Stimulated activated CD4-positive, alpha-beta T cell treated with anti-CD3 and anti-CD28 coated beads, Interleukin-1b, Interleukin-23, amount 100 ng/mL, for 1 hour (primary cell): ENCODE data around the gene KPNA2.
"Not testable (repeated sequence)": the region's sequence is repeated elsewhere in the genome, so short reads cannot be mapped to it uniquely, and the experiment has no call there.

Source experiments
- DNase-seq, 2 donors: peaks; one replicate each; pipeline ENCODE4 v3.0.0-alpha.2; 2020; ENCODE audit warnings: low read depth in 2 of 2

KPNA2 gene

DNA sequence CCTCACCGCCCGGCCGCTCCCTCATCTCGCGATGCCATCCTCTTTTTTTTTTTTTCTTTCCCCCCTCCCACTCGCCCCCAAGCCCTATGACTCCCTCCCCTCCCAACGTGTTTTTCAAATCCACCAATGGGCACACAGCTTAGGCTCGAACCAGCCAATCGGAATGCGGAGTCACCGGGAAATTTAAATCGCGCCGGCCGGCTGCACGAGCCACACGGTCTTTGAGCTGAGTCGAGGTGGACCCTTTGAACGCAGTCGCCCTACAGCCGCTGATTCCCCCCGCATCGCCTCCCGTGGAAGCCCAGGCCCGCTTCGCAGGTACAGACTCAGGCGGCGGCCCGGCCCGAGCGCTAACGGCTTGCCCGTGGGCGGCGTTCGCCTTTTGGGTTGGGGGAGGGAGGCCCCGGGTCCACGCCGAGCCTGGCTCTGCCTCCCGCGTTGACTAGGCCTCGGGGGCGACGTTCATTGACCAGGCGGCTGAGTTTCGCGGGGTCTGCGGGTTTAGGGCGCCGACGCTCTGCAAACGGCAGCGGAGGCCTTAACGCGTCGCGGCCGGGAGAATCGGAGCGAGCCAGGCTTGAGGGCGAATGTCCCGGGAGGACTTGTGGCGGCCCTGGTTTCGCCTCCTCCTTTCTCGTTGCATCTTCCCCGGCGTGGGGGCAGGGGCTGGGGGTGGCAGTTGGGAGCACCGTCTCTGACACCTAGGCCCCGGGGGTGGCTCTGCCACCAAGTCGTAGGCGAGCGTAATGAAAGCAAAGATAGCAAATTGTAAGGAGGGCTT is at the start of gene KPNA2:
TSS of gene KPNA2 (plus strand) at position 213 of the 781 bp plus-strand sequence. CDS start 1,398 bp downstream, outside the sequence.
- peak; percentile 74 to 79 for DNase-seq

GRCh38 chr17:67990909-67991308 is 44.6 kb upstream of the KPNA2 start:
- DNase-seq = no peak

DNA sequence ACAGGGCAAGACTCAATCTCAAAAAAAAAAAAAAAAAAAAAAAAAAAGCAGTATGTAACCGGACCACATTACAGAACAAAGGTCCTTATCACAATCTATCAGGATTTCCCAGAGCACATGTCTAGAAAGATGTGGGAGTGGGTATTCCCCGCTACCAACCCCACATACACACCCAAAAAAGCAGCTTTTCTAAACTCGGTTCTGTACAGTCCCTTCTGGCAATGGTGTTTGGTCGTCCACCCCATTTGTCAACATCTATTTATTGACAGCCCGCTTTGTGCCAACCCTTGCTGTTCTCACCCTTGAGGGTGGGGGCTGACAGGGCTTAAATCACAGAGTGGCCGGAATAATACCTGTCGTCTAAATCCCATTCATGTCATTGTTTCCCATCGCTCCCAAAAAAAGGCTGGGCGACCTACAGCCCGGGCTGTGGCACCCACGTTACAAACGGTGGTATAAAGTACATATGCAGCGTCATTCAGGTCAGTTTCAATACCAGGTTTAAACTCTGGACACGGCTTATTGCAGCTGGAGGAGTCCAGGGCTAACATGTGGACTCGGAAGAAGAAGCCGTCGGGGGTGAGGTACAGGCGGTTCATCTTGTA is 42.9 kb upstream of the KPNA2 start:
- DNase-seq = no peak

GRCh38 chr17:67993153-67993997 is 42.2 kb upstream of the KPNA2 start:
- peak; percentile 38 to 56 for DNase-seq

- no peak for DNase-seq
Measured at GRCh38 chr17:67993998-67994361, 41.6 kb upstream of the KPNA2 start.

DNA sequence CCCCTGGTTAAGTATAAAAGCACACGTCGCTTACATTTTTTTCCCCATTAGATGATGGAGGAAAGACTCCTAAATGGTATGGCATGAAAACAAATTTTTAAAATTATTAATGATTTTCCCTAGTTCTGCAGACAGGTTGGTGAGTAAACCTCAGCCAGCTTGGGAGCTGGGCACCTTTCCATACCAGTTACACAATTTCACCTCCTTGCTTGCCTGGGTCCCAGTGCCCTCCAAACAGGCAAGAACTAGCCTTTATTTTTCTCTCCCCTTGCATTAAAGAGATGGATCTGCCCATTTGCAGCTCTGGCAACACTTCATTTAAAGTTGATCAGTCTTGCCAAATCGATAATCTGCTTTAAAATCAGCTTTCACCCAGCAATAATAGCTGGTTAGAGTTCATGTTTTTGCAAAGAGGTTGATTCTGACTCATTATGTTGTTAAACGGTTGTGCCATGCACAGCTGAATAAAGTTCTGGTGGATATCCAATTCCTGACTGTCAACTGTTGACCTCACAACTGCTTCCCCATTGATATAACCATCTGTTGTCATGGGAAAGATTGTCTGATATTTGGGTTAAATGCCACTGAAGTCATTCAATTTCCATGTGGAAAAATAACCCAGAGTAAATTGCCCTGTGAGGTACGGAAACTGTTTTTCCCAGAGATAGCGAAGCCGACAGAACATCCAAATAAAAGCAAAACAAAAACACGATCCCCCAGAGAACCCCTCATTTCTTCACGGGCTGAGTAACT is 40.5 kb upstream of the KPNA2 start:
- DNase-seq = no peak

GRCh38 chr17:67995570-67996263 is 39.8 kb upstream of the KPNA2 start:
- no peak for DNase-seq

GRCh38 chr17:67996301-67997171 is 39.0 kb upstream of the KPNA2 start, which contains the start of gene C17orf58:
C17orf58 (minus strand) TSS chr17:67996469; CDS start chr17:67996198, 271 bp downstream.
- DNase-seq = not testable (repeated sequence)

- DNase-seq = no peak
Measured at GRCh38 chr17:67998466-67998865, 37.1 kb upstream of the KPNA2 start.

DNA sequence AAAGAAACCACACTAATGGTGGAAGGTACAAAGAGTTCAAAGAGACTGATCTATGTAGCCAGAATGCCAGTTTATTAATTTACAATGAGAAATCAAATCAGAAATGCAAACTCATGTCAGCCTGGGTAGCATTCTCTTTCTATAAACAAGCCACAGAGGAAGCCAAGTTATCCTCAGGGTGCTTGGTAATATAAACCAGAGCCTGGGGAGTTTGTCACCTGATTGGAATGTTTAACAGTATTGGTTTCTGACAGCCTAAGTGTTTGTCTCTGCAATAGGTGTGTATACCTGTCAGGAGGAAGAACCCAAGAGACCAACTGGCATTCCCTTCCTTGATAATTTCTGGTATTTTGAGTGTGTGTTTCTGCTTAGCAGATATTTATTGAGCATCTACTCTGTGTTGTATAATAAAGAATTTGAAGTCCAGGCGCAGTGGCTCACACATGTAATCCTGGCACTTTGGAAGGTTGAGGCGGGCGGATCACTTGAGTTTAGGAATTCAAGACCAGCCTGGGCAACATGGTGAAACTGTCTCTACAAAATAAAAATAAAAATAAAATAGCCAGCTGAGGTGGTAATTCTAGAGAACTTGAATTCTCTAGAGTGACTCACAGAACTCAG is 36.1 kb upstream of the KPNA2 start:
- no peak for DNase-seq

- no peak for DNase-seq
Measured at GRCh38 chr17:68004201-68004600, 31.3 kb upstream of the KPNA2 start.

- DNase-seq = no peak
Measured at GRCh38 chr17:68006797-68007196, 28.7 kb upstream of the KPNA2 start.

- peak; percentile 12 to 46 for DNase-seq
Measured at GRCh38 chr17:68011199-68011665, 24.3 kb upstream of the KPNA2 start.

GRCh38 chr17:68013385-68013784 is 22.1 kb upstream of the KPNA2 start:
- no peak for DNase-seq

DNA sequence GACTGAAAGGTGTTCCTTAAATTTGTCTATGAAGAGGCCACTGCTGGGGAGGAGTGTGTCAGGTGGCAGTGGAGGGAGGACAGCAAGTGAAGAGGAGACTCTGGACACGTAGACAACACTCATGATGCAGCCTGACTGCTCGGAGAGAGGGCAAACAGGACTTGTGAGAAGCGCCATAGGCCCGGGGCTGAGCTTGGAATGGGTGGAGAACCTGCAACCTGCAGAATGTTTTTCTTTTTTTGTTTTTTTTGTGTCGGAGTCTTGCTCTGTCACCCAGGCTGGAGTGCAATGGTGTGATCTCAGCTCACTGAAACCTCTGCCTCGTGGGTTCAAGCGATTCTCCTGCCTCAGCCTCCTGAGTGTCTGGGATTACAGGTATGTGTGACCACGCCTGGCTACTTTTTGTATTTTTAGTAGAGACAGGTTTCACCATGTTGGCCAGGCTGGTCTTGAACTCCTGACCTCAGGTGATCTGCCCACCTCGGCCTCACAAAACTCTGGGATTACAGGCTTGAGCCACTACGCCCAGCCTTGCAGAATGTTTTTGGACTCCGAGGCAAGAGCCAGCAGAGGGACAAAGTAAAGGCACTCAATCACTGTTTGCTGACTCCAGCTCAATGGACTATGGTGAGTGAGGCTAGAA is 20.3 kb upstream of the KPNA2 start:
- no peak for DNase-seq

DNA sequence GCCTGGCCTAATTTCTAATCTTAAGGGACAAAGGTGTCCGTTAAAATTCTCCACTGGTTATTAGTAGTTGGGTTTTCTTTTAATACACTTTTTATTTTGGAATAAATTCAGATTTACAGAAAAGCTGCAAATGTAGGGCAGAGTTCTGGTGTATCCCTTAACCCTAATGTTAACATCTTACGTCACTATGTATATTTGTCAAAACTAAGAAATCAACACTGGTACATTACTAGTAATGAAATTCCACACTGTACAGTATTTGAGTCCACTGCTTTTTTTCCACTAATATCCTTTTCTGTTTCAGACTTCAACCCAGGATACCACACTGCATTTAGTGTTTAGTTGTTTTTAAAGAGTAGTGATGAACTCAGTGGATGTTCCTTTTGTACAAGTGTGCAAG is 18.7 kb upstream of the KPNA2 start:
- DNase-seq = no peak

DNA sequence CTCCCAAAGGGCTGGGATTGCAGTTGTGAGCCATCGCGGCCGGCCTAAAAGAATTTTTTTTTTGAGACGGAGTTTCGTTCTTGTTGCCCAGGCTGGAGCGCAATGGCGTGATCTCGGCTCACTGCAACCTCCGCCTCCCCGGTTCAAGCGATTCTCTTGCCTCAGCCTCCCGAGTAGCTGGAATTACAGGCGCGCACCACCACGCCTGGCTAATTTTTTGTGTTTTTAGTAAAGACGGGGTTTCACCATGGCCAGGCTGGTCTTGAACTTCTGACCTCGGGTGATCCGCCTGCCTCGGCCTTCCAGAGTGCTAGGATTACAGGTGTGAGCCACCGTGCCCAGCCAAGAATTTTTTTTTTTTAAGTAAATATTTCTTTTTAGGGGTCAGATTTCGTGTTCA is 17.0 kb upstream of the KPNA2 start:
- DNase-seq = not testable (repeated sequence)

GRCh38 chr17:68019336-68019674 is 16.2 kb upstream of the KPNA2 start:
- DNase-seq = no peak
